Cardiac muscle cell (in vitro differentiated cells and primary cell): ENCODE data around the gene TMEM204. TPM values are rescaled to one million over a fixed set of nuclear protein-coding genes. Genes with fewer than 3 reads are reported as not detected.

Experiments used
- DNase-seq, 2 donors: peaks; one replicate each; pipeline versions ENCODE4 v3.0.0 to v3.0.0-alpha.2; 2010 to 2017; ENCODE audit warnings: low read depth in 1 of 2, low spot score in 1 of 2
- H3K27ac ChIP-seq: fragments of 200-600 bp; sonication (generic); 2 replicates; pipeline ENCODE4 v1.5.1; 2016
- H3K27me3 ChIP-seq: fragments of 200-600 bp; sonication (generic); 2 replicates; pipeline ENCODE4 v1.6.0; 2016; ENCODE audit warnings: control low read depth
- H3K36me3 ChIP-seq: fragments of 200-600 bp; sonication (generic); 2 replicates; pipeline ENCODE4 v1.5.1; 2016; ENCODE audit warnings: control low read depth
- H3K4me1 ChIP-seq: fragments of 200-600 bp; sonication (generic); 2 replicates; pipeline ENCODE4 v1.8.1; 2017; ENCODE audit warnings: low read depth, mild to moderate bottlenecking, mixed run types
- H3K4me3 ChIP-seq: fragments of 200-600 bp; sonication (generic); 2 replicates; pipeline ENCODE4 v1.5.1; 2016; ENCODE audit warnings: mild to moderate bottlenecking
- H3K9me3 ChIP-seq: fragments of 200-600 bp; sonication (generic); 2 replicates; pipeline ENCODE4 v1.5.1; 2017; ENCODE audit warnings: low read depth, mild to moderate bottlenecking, control low read depth
- polyA plus RNA-seq: library from polyadenylated mRNA; unstranded; fragments of >200 nt; fragmentation: Nextera tagmentation; extraction: Ambion mirVana; gene quantifications from 2 replicates; pipeline ENCODE4 v1.2.1, GENCODE V29; 2016
- total RNA-seq: library from RNA; depleted of rRNA; stranded (reverse); fragments of >200 nt; gene quantifications from 2 replicates; pipeline ENCODE4 v1.2.3, GENCODE V29; 2016
- TF ChIP-seq, protein P1 (sequence below): IDR thresholded peaks from 2 replicates; pipeline ENCODE4 v1.5.1; 2012; ENCODE audit warnings: low read depth, mild to moderate bottlenecking, low read length

Gene TMEM204
- total and polyA plus RNA-seq, 2 experiments from 2014 or later: 0.44 to 0.83 TPM

- no peak for DNase-seq
- Histone ChIP-seq H3K4me1 (no peaks in the 10 kb centered on the region), H3K36me3 (peaks cover 2% of the 10 kb centered on the region), H3K4me3 (no peak overlapping the region), H3K27ac (no peak overlapping the region), H3K27me3 (no peaks in the 10 kb centered on the region), H3K9me3 (no peaks in the 10 kb centered on the region)
- TF ChIP-seq, protein P1, sequence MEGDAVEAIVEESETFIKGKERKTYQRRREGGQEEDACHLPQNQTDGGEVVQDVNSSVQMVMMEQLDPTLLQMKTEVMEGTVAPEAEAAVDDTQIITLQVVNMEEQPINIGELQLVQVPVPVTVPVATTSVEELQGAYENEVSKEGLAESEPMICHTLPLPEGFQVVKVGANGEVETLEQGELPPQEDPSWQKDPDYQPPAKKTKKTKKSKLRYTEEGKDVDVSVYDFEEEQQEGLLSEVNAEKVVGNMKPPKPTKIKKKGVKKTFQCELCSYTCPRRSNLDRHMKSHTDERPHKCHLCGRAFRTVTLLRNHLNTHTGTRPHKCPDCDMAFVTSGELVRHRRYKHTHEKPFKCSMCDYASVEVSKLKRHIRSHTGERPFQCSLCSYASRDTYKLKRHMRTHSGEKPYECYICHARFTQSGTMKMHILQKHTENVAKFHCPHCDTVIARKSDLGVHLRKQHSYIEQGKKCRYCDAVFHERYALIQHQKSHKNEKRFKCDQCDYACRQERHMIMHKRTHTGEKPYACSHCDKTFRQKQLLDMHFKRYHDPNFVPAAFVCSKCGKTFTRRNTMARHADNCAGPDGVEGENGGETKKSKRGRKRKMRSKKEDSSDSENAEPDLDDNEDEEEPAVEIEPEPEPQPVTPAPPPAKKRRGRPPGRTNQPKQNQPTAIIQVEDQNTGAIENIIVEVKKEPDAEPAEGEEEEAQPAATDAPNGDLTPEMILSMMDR: no peak
Observed at GRCh38 chr16:1520461-1520860, 13.0 kb upstream of the TMEM204 start.

- TF ChIP-seq, protein P1: no peak
- H3K36me3 ChIP-seq: peaks cover 2% of the 10 kb centered on the region
Observed at GRCh38 chr16:1523581-1524245, 9.8 kb upstream of the TMEM204 start.

DNA sequence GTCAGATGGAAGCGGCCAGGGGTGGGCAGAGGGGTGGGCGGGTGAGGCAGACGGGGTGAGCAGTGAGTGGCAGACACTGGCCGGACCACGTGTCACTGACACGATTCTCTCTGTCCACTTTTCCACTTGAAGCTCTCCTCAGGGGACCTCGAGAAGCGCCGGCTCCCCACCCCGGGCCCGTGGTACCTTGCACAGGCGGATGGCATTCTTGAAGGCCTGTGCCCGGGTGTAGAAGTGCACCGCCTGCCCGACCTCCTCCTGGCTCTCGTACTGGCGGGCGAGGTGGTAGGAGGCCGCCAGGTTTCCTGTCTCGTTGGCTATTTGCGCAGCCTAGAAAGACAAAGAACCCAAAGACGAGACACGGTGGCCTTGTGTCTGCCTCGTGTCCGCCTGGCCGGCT, 9.1 kb upstream of the TMEM204 start:
- peaks cover 2% of the 10 kb centered on the region for H3K36me3 ChIP-seq
- H3K4me3 ChIP-seq: no peak overlapping the region
- no peaks in the 10 kb centered on the region for H3K4me1 ChIP-seq
- no peak for DNase-seq
- H3K27me3 ChIP-seq: no peaks in the 10 kb centered on the region
- H3K27ac ChIP-seq: no peak overlapping the region
- H3K9me3 ChIP-seq: no peaks in the 10 kb centered on the region
- TF ChIP-seq, protein P1: no peak

More at GRCh38 chr16:1523581-1524245, 9.8 kb upstream of the TMEM204 start:
- no peaks in the 10 kb centered on the region for H3K4me1 ChIP-seq
- no peak overlapping the region for H3K4me3 ChIP-seq
- H3K27ac ChIP-seq: no peak overlapping the region
- no peak for DNase-seq
- H3K9me3 ChIP-seq: no peaks in the 10 kb centered on the region
- no peaks in the 10 kb centered on the region for H3K27me3 ChIP-seq

DNA sequence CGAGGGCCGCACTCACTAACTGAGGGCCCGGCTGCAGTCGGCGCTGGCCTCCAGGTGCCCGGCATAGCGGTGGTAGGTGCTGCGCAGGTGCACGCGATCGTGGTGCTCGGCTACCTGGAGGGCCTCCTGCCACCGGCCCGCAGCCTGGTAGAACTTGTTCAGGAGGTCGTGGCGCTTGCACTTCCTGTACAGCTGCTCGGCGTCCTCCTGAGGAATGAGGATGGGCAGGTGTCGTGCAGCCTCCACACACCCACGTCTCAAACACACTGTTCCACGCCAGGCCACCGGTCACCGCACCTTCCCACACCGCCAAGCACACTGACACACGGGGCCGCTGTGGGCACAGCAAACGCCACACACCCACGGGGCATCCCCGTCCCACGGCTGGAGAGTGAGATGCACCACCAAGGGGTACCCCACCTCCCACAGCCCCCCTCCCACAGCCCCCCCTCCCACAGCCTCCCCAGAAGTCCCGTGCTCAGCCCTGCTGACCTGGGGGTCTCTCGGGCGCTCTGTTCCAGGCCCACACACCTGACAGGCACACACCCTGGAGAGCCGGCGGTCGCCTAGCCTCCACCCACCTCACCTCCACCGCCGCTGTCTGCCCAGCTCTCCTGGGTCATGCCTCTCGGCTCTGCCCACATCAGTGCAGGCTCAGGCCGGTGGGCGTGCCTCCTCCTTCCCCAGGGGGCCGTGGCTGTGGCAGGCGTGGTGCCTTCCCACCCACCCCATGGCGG, 7.4 kb upstream of the TMEM204 start:
- TF ChIP-seq, protein P1: no peak
- Histone ChIP-seq H3K4me1 (no peaks in the 10 kb centered on the region), H3K4me3 (no peak overlapping the region), H3K9me3 (no peaks in the 10 kb centered on the region), H3K27me3 (no peaks in the 10 kb centered on the region), H3K27ac (no peak overlapping the region), H3K36me3 (no peaks in the 10 kb centered on the region)
- no peak for DNase-seq

- H3K27me3 ChIP-seq: no peaks in the 10 kb centered on the region
- H3K4me1 ChIP-seq: no peaks in the 10 kb centered on the region
- TF ChIP-seq, protein P1: no peak
- H3K9me3 ChIP-seq: no peaks in the 10 kb centered on the region
- DNase-seq: no peak
- peak overlapping the region; percentile 71 for H3K27ac ChIP-seq
- H3K36me3 ChIP-seq: no peaks in the 10 kb centered on the region
- no peak overlapping the region for H3K4me3 ChIP-seq
Observed at GRCh38 chr16:1526608-1527555, 6.6 kb upstream of the TMEM204 start.
